GM18499 (cell line): ENCODE data around the gene SLC44A3.
A peak's percentile ranks its signal among the peaks of the same experiment; 100 is the strongest.
"Not testable (repeated sequence)": the region's sequence is repeated elsewhere in the genome, so short reads cannot be mapped to it uniquely, and the experiment has no call there.

Experiments
- ATAC-seq: cut with Tn5 transposase; IDR thresholded peaks from one replicate; pipeline ENCODE4 v1.9.1; 2021; ENCODE audit warnings: moderate number of reproducible peaks; ENCODE audit not compliant: insufficient read depth, unreplicated experiment

The SLC44A3 gene

GRCh38 chr1:94926126-94926914 is 106.2 kb downstream of the SLC44A3 start:
- peak; percentile 2 for ATAC-seq

- ATAC-seq: peak; percentile 64
Measured at GRCh38 chr1:94926915-94927404, 106.8 kb downstream of the SLC44A3 start, which contains the start of gene CNN3. Gene CNN3 (minus strand): TSS chr1:94927110. CDS start chr1:94926894, 216 bp downstream.

- peak; percentile 19 for ATAC-seq
Measured at GRCh38 chr1:94927405-94928175, 107.4 kb downstream of the SLC44A3 start.

- ATAC-seq: no peak
Measured at GRCh38 chr1:94928293-94928939, 108.3 kb downstream of the SLC44A3 start.

- no peak for ATAC-seq
Measured at GRCh38 chr1:94929351-94930217, 109.4 kb downstream of the SLC44A3 start.

- no peak for ATAC-seq
Measured at GRCh38 chr1:94931254-94931841, 111.2 kb downstream of the SLC44A3 start.

- ATAC-seq: no peak
Measured at GRCh38 chr1:94934551-94934950, 114.4 kb downstream of the SLC44A3 start.

- ATAC-seq: no peak
Measured at GRCh38 chr1:94935034-94935433, 114.9 kb downstream of the SLC44A3 start.

- no peak for ATAC-seq
Measured at GRCh38 chr1:94935476-94935875, 115.3 kb downstream of the SLC44A3 start.

- ATAC-seq: no peak
Measured at GRCh38 chr1:94936861-94937620, 116.9 kb downstream of the SLC44A3 start.

GRCh38 chr1:94937820-94938219 is 117.7 kb downstream of the SLC44A3 start:
- ATAC-seq: no peak

- ATAC-seq: no peak
Measured at GRCh38 chr1:94940738-94941137, 120.6 kb downstream of the SLC44A3 start.

GRCh38 chr1:94941480-94941879 is 121.3 kb downstream of the SLC44A3 start:
- not testable (repeated sequence) for ATAC-seq

- ATAC-seq: no peak
Measured at GRCh38 chr1:94942171-94943128, 122.3 kb downstream of the SLC44A3 start.
